ENCODE results near the gene SPOCD1.

The SPOCD1 gene

GRCh38 chr1:31775210-31775999, 40.4 kb downstream of the SPOCD1 start:
- in situ Hi-C loops (cut with MboI; ENCODE audit: low sequenced_read_pairs), result no loop called here

DNA sequence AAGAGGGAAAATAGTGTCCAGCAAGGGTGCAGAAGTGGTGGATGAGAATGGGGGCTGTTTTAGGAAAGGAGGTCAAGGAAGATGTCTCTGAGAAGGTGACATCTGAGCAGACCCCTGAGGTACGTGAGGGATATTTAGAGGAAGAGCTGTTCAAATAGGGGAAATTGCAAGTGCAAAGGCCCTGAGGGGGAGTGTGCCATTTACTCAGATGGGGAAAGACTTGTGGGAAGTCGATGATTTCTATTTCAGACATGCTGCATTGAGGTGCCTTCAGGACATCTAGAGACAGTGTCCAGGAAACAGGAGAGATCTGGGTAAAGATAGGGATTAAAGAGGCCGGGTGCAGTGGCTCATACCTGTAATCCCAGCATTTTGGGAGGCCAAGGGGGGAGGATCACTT, 41.3 kb downstream of the SPOCD1 start:
- in situ Hi-C loops (cut with MboI; ENCODE audit: low sequenced_read_pairs), result no loop called here

GRCh38 chr1:31773861-31774260, 42.0 kb downstream of the SPOCD1 start:
- in situ Hi-C loops (cut with MboI; ENCODE audit: low sequenced_read_pairs), result no loop called here

DNA sequence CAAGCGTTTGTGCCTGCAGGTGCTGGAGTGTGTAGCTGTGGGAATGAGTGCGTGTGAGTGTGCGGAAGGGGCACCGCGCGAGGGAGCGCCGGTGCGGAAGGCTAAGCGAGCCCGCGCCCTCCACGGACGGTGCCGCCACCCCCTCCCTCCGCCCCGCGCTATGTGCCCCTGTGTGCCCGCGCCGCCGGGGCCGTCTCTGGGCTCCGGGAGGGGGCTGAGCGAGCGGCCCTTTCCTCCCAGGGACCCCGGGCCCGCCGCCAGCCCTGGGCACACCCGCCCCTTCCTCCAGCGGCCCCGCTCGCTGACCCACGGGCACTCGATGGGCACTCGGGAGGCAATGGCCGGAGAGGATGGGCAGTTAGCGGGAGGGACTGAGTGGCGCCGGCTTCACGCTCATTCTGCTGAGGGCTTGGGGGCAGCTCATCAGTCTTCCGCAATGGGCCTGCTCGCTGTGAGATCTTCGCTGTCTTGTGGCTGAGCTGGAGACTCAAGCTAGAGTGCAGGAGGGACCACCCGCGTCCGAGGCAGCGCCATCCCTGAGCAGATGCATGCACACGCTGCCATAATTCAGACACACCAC, 43.1 kb downstream of the SPOCD1 start:
- in situ Hi-C loops (cut with MboI; ENCODE audit: low sequenced_read_pairs), result no loop called here

GRCh38 chr1:31771891-31772668, 43.7 kb downstream of the SPOCD1 start:
- in situ Hi-C loops (cut with MboI; ENCODE audit: low sequenced_read_pairs), result no loop called here

DNA sequence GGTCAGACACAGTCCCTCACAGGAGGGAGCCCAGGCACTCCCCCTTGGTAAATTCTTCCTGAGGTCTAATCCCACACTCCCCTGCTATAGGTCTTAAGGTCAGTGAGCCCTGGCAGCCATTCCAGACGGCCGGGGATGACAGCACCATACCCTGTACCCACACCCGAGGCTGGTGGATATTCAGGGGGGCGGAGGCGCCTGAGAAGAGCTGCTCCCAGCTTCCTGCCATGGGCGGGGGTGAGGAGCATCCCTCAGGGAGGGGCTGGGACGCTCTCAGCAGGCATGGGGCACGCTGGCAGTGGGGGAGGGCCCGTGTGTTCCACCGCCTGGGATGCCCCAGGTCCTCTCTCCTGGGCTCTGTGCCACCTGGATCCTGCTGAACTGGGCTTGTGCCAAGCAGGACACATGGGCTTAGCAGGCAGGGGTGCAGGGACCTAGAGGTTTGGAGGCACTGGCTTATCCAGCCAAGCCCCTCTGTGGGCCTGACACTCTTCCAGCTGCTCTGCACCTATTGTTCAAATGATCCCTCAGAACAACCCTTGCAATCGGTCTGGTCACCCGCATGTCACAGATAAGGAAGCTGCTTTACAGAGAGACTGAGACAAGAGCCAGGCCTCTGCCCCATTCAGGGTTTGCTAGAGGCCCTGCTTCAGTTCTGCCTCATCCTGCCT, 46.0 kb downstream of the SPOCD1 start:
- in situ Hi-C loops (cut with MboI; ENCODE audit: low sequenced_read_pairs), result no loop called here

DNA sequence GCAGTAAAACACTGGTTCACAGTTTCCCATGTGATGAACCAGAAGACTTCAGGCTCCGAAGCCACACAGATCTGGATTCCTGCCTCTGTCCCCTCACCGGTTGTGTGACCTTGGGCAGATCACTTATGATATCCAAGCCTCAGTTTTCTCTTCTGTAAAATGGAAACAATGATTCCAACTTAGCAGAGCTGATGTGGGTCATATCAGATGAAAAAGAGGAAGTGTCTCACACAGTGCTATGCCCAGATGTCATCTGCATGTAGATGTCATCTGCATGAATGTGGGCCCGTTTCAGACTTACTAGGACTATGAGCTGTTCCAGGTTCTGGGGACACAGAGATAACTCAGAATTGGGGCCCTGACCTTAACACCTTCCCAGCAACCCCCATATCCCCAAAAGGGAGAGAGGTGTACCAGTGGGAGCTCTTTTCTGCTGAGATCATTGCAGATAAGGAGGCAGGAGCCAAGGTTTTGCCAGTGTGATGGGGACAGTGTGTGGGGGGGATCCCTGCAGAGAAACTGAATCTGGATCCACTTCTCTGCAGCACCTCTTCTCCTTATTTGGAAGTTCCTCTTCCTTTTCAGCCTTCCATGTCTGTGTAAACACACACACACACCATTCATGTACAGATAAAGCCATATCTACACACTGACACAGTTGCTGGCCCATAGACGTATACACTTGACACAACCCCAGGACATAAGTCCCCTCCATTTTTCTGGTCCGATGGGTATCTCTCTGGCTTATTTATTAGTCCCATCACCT, 46.7 kb downstream of the SPOCD1 start:
- in situ Hi-C loops (cut with MboI; ENCODE audit: low sequenced_read_pairs), result no loop called here

DNA sequence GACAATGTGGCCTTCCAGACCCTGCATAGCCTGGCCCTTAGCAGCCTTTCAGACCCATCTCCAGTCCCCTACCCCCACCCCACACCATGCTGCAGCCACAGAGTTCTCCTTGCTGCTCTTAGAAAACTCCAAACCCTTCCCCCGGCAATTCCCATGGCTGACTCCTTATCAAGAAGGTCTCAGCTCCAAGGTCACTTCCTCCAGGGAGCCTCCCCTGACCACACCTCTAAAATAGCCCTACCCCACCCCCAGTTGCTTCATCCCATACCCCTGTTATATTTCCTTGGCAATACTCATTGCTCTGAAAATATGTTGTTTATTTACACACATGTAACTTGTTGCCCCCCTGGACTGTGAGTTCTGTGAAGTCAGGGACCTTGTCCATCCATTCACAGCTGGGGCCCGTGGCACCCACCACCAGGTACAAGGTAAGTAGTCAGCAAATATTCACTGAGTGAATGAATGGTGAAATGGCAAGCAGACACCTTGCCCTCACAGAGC, 47.4 kb downstream of the SPOCD1 start:
- in situ Hi-C loops (cut with MboI; ENCODE audit: low sequenced_read_pairs), result no loop called here

GRCh38 chr1:31767225-31767624, 48.6 kb downstream of the SPOCD1 start:
- in situ Hi-C loops (cut with MboI; ENCODE audit: low sequenced_read_pairs), result no loop called here

GRCh38 chr1:31765516-31765915, 50.3 kb downstream of the SPOCD1 start:
- in situ Hi-C loops (cut with MboI; ENCODE audit: low sequenced_read_pairs), result no loop called here

GRCh38 chr1:31765041-31765467, 50.8 kb downstream of the SPOCD1 start:
- in situ Hi-C loops (cut with MboI; ENCODE audit: low sequenced_read_pairs), result no loop called here

DNA sequence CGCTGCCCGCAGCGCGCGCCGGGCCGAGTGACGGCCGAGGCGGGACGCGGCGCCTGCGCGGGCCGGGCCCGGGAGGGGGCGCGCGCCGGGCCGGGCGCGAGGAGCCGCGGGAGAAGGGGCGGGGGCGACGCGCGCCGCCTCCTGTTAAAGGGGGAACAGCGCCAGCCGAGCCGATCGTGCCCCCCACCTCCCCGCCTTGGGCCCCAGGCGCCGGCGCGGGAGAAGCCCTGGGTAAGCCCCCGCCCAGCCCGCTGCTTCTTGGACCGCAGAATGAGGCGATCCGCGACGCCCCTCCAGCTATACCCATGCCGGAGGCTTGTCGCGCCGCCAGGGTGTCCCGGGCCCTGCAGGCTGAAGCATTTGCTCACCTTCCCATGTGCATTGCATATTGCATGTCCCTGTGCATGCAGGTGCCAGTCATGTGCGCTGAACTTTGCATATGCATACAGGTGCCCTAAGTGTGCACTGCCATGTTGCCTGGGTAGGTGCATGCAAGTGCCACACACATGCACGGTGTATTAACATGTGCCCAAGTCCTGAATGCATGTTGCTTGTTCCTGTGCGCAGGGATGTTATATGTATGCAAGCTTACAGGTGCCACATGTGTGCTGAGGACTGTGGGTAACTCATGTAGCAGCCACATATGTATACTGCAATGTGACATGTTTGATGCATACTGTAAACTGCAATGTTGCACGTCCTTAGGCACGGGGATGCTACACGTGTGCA, 51.3 kb downstream of the SPOCD1 start, which contains the start of gene ADGRB2:
Gene ADGRB2, minus strand, starts transcription at position 29 of the 729 bp plus-strand sequence. CDS start 7,119 bp downstream, outside the sequence.
- in situ Hi-C loops (cut with MboI; ENCODE audit: low sequenced_read_pairs), result no loop called here

- in situ Hi-C loops (cut with MboI; ENCODE audit: low sequenced_read_pairs), result no loop called here
These were observed 52.0 kb downstream of the SPOCD1 start for GRCh38 chr1:31763671-31764311.

GRCh38 chr1:31762726-31763670, 52.8 kb downstream of the SPOCD1 start:
- in situ Hi-C loops (cut with MboI; ENCODE audit: low sequenced_read_pairs), result no loop called here

GRCh38 chr1:31762323-31762722, 53.5 kb downstream of the SPOCD1 start:
- in situ Hi-C loops (cut with MboI; ENCODE audit: low sequenced_read_pairs), result no loop called here

DNA sequence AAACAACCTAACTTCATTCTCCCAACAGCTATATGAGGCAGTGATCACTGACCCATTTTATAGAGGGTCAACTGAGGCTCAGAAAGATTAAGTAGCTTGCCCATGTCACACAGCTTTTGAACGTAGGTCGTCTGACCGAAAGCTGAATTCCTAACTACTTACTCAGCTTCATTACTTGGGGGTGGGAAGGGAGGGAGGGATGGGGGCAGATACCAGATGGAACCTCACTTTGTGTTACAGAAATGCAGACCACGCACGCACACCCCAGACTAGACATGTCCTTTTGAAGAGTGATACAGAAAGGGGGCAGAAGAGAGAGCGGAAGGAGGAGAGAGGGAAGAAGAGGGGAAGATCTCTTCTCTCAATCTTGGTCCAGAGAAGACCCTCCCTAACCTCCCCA, 53.9 kb downstream of the SPOCD1 start:
- in situ Hi-C loops (cut with MboI; ENCODE audit: low sequenced_read_pairs), result no loop called here

- in situ Hi-C loops (cut with MboI; ENCODE audit: low sequenced_read_pairs), result no loop called here
These were observed 55.1 kb downstream of the SPOCD1 start for GRCh38 chr1:31760471-31761470.
